GM06990 (cell line): ENCODE results near the gene LYRM9.

Experiments
- DNase-seq: peaks from one replicate; pipeline ENCODE4 v3.0.0-alpha.2; 2011; ENCODE audit not compliant: insufficient read length; ENCODE audit errors: extremely low read depth
- H3K27me3 ChIP-seq: replicated peaks from 2 replicates; pipeline ENCODE4 v1.6.0; 2011; ENCODE audit warnings: low read length; ENCODE audit not compliant: control insufficient read depth, insufficient read depth
- H3K36me3 ChIP-seq: 2 replicates; pipeline ENCODE4 v1.5.1; 2011; ENCODE audit warnings: low read length; ENCODE audit not compliant: control insufficient read depth, insufficient read depth
- H3K4me3 ChIP-seq: replicated peaks from 2 replicates; pipeline ENCODE4 v1.5.1; 2011; ENCODE audit warnings: low read depth, mild to moderate bottlenecking, control low read depth, low read length
- TF ChIP-seq, protein P1 (sequence below): IDR thresholded peaks from 2 replicates; pipeline ENCODE4 v1.5.1; 2011; ENCODE audit warnings: low read length, control low read depth, mild to moderate bottlenecking, inconsistent platforms; ENCODE audit not compliant: insufficient read depth, poor library complexity, severe bottlenecking

LYRM9 gene

DNA sequence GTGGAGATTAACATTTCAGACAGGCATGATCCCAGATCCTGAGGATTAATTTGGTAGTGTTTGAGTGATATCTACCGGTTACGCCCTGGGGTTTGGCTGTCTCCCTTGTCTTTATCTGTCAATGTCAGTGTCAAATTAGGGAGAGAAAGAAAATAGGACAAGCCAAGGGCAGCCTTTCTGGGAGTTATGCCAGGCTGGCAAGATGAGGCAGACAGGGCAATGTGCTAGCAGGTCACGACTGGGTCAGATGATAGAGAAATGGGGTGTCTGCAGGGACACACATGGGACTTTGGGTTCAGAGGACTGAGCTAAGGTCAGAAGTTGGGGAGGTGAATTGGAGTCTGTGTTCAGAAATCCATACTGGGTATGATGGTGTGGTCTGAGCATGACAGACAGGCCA is 27.4 kb upstream of the LYRM9 start:
- TF ChIP-seq, protein P1, sequence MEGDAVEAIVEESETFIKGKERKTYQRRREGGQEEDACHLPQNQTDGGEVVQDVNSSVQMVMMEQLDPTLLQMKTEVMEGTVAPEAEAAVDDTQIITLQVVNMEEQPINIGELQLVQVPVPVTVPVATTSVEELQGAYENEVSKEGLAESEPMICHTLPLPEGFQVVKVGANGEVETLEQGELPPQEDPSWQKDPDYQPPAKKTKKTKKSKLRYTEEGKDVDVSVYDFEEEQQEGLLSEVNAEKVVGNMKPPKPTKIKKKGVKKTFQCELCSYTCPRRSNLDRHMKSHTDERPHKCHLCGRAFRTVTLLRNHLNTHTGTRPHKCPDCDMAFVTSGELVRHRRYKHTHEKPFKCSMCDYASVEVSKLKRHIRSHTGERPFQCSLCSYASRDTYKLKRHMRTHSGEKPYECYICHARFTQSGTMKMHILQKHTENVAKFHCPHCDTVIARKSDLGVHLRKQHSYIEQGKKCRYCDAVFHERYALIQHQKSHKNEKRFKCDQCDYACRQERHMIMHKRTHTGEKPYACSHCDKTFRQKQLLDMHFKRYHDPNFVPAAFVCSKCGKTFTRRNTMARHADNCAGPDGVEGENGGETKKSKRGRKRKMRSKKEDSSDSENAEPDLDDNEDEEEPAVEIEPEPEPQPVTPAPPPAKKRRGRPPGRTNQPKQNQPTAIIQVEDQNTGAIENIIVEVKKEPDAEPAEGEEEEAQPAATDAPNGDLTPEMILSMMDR = no peak
- H3K4me3 ChIP-seq = no peak overlapping the region
- H3K36me3 ChIP-seq = no peaks in the 10 kb centered on the region
- no peak for DNase-seq
- H3K27me3 ChIP-seq = no peaks in the 10 kb centered on the region; the same call in 1 of the 2 replicates

DNA sequence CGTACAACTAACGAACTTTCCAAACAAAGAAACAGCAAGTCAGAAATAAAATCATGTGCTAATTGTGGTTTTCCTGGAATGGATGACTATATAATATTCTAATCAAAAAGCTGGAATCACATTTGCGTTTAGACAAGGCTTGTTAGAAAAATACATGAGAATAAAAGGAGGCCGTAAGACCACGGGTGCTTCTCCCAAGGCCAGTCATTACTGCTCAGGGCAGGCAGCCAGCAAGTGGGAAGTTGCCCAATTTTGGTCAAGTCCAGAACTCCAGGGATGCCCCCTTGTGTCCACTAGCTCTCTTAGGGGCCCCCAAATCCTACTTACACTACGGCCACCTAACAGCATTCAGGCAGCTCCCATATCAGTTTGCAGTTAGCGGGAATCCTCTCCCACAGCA is 25.9 kb upstream of the LYRM9 start:
- Histone ChIP-seq H3K4me3 (no peak overlapping the region), H3K36me3 (no peaks in the 10 kb centered on the region), H3K27me3 (no peaks in the 10 kb centered on the region; the same call in 1 of the 2 replicates)
- no peak for DNase-seq
- TF ChIP-seq, protein P1 = no peak

DNA sequence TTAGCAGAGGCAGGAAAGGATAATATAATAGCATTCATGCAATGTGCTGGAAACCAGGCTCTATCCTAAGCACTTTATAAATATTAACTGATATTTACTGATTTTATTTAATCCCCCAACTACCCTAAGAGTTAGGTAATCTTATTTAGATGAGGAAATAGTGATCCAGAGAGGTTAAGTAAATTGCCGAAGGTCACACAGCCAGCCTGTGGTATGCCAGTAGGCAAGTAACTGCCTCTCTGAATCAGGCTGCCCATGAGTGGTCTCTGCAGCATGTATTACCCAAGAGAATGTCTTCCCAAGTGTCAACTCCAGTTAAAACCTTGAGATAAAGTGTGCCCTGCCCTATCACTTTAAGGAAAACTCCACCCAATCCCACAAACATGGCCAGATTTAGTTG is 25.3 kb upstream of the LYRM9 start:
- DNase-seq = no peak
- no peaks in the 10 kb centered on the region for H3K36me3 ChIP-seq
- H3K4me3 ChIP-seq = no peak overlapping the region
- no peaks in the 10 kb centered on the region; the same call in 1 of the 2 replicates for H3K27me3 ChIP-seq
- TF ChIP-seq, protein P1 = no peak

DNA sequence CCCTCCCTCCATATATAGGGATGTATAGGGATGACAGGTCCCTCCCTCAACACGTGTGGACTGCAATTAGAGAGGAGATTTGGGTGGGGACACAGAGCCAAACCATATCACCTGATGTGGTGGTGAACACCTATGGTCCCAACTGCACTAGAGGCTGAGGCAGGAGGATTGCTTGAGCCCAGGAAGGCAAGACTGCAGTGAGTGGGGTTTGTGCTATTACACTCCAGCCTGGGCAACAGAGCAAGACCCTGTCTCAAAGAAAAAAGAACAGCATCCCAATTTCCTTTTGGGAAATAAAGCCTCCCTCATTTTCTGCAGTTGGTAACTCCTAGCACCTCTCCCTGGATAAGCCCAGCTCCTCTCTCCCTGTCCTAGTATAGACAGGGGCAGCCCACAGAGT is 23.8 kb upstream of the LYRM9 start:
- no peaks in the 10 kb centered on the region for H3K36me3 ChIP-seq
- DNase-seq = no peak
- H3K27me3 ChIP-seq = no peaks in the 10 kb centered on the region; the same call in 1 of the 2 replicates
- no peak overlapping the region for H3K4me3 ChIP-seq
- TF ChIP-seq, protein P1 = no peak

DNA sequence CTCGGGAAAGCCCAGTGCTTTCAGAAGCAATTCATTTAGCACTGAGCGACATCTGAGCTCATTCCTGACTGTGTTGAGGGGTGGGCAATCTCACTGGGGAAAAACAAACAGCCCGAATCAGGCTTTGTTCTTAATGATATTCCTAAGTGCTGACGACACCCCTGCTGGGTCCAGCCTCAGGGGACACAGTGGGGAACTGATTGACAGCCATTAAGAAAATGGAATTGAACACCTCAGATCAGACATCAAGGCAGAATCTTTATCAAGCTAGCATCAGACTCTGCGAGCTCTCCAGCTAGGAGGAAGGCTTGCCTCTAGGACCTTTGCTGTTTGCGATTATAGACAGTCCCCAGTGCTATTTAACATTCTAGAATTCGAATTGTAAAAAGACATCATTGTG is 22.5 kb upstream of the LYRM9 start:
- no peak for DNase-seq
- TF ChIP-seq, protein P1 = no peak
- Histone ChIP-seq H3K4me3 (no peak overlapping the region), H3K27me3 (no peaks in the 10 kb centered on the region; the same call in 1 of the 2 replicates), H3K36me3 (no peaks in the 10 kb centered on the region)

DNA sequence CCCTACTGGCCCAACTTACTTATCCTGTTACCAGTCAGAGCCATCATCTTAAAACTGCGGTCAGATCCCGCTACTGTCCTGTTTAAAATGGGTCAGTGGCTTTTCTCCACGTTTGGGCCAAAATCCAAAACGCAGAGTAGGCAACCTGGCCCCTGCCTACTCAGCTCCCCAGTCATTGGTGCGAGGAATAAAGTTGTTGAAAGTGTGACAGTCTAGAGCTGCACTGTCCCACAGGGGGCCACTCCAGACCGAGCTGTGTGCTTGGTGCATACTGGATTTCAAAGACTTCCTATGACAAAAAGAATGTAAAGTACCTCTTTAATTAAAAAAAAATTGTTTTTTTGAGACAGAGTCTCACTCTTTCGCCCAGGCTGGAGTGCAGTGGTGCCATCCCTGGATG is 21.2 kb upstream of the LYRM9 start:
- H3K36me3 ChIP-seq = no peaks in the 10 kb centered on the region
- H3K4me3 ChIP-seq = no peak overlapping the region
- H3K27me3 ChIP-seq = no peaks in the 10 kb centered on the region; the same call in none of the 2 replicates
- no peak for DNase-seq
- TF ChIP-seq, protein P1 = no peak
